OCI-LY3 (cell line): ENCODE results near the gene ZSWIM8.

Experiments used
- H2AFZ ChIP-seq: fragments of 200-600, 300-600 bp; shearing (Covaris generic); 2 replicates; pipeline ENCODE4 v1.6.0; 2014; ENCODE audit warnings: antibody characterized with exemption, low read depth, low read length
- H3K27ac ChIP-seq: fragments of 200-600, 300-600 bp; sonication (generic); 2 replicates; pipeline ENCODE4 v1.5.1; 2014; ENCODE audit warnings: mild to moderate bottlenecking, low read length, moderate library complexity, mixed read lengths
- H3K27me3 ChIP-seq: fragments of 200-600, 300-600 bp; sonication (generic); 2 replicates; pipeline ENCODE4 v1.6.1; 2014; ENCODE audit warnings: low read depth, low read length, mixed read lengths
- H3K36me3 ChIP-seq: fragments of 200-600, 300-600 bp; sonication (generic); replicated peaks from 2 replicates; pipeline ENCODE3; 2014; ENCODE audit warnings: low read depth, low read length, mixed read lengths
- H3K4me1 ChIP-seq: fragments of 300-600, 200-600 bp; sonication (generic); 2 replicates; pipeline ENCODE4 v1.6.1; 2014; ENCODE audit warnings: low read length, mixed read lengths
- H3K4me2 ChIP-seq: fragments of 200-600, 300-600 bp; sonication (generic); 2 replicates; pipeline ENCODE4 v1.6.1; 2014; ENCODE audit warnings: low read length, mixed read lengths
- H3K4me3 ChIP-seq: fragments of 300-600, 200-600 bp; sonication (generic); 2 replicates; pipeline ENCODE4 v1.5.1; 2014; ENCODE audit warnings: antibody characterized with exemption, mild to moderate bottlenecking, low read length, moderate library complexity
- H3K79me2 ChIP-seq: fragments of 300-600, 200-600 bp; shearing (Covaris generic); 2 replicates; pipeline ENCODE4 v1.6.1; 2014; ENCODE audit warnings: mild to moderate bottlenecking, low read length, mixed read lengths
- H3K9ac ChIP-seq: fragments of 300-600, 200-600 bp; shearing (Covaris generic); 2 replicates; pipeline ENCODE4 v1.6.0; 2014; ENCODE audit warnings: mild to moderate bottlenecking, low read length, moderate library complexity
- H3K9me3 ChIP-seq: fragments of 200-600, 300-600 bp; shearing (Covaris generic); 2 replicates; pipeline ENCODE4 v1.6.1; 2014; ENCODE audit warnings: low read length, mixed read lengths; ENCODE audit not compliant: insufficient read depth
- H4K20me1 ChIP-seq: fragments of 200-600, 300-600 bp; sonication (generic); 2 replicates; pipeline ENCODE4 v1.6.1; 2016; ENCODE audit warnings: low read length, mixed read lengths; ENCODE audit not compliant: insufficient read depth
- CTCF ChIP-seq: fragments of 200-600, 300-600 bp; sonication (generic); IDR thresholded peaks from 2 replicates; pipeline ENCODE4 v1.5.1; 2014; ENCODE audit warnings: antibody characterized with exemption, low read length, low read depth
- EZH2phosphoT487 ChIP-seq: fragments of 200-600 bp; shearing (Covaris generic); IDR thresholded peaks from 2 replicates; pipeline ENCODE4 v1.6.1; 2018; ENCODE audit warnings: antibody characterized with exemption, mixed run types, low read depth

ZSWIM8 gene

GRCh38 chr10:73836427-73836980 lies 51.1 kb downstream of the ZSWIM8 start:
- TF ChIP-seq EZH2phosphoT487 (no peak), CTCF (no peak)
- no peaks in the 10 kb centered on the region for H3K79me2 ChIP-seq
- H3K4me2 ChIP-seq: no peak overlapping the region
- no peak overlapping the region for H2AFZ ChIP-seq
- no peak overlapping the region for H3K9ac ChIP-seq
- no peaks in the 10 kb centered on the region for H3K4me1 ChIP-seq
- H3K27me3 ChIP-seq: no peaks in the 10 kb centered on the region
- H3K27ac ChIP-seq: no peak overlapping the region
- H3K36me3 ChIP-seq: no peaks in the 10 kb centered on the region
- H3K4me3 ChIP-seq: no peak overlapping the region
- no peaks in the 10 kb centered on the region for H4K20me1 ChIP-seq
- H3K9me3 ChIP-seq: no peaks in the 10 kb centered on the region

GRCh38 chr10:73837072-73837471 lies 51.7 kb downstream of the ZSWIM8 start:
- Histone ChIP-seq H4K20me1 (no peaks in the 10 kb centered on the region), H3K9ac (no peak overlapping the region), H3K79me2 (no peaks in the 10 kb centered on the region), H3K36me3 (no peaks in the 10 kb centered on the region), H3K9me3 (no peaks in the 10 kb centered on the region), H3K4me2 (no peak overlapping the region), H3K27me3 (no peaks in the 10 kb centered on the region), H3K4me3 (no peak overlapping the region), H3K4me1 (no peaks in the 10 kb centered on the region), H3K27ac (no peak overlapping the region), H2AFZ (no peak overlapping the region)
- no peak for TF ChIP-seq CTCF
- no peak for TF ChIP-seq EZH2phosphoT487

- H3K4me3 ChIP-seq: no peak overlapping the region
- no peak overlapping the region for H2AFZ ChIP-seq
- no peaks in the 10 kb centered on the region for H3K9me3 ChIP-seq
- no peak for TF ChIP-seq CTCF
- no peak for TF ChIP-seq EZH2phosphoT487
- H3K9ac ChIP-seq: no peak overlapping the region
- no peak overlapping the region for H3K4me2 ChIP-seq
- H4K20me1 ChIP-seq: no peaks in the 10 kb centered on the region
- no peaks in the 10 kb centered on the region for H3K4me1 ChIP-seq
- no peaks in the 10 kb centered on the region for H3K36me3 ChIP-seq
- H3K27me3 ChIP-seq: no peaks in the 10 kb centered on the region
- H3K27ac ChIP-seq: no peak overlapping the region
- H3K79me2 ChIP-seq: no peaks in the 10 kb centered on the region
These were observed 52.7 kb downstream of the ZSWIM8 start for GRCh38 chr10:73838008-73838567.

- Histone ChIP-seq H2AFZ (no peak overlapping the region), H3K9me3 (no peaks in the 10 kb centered on the region), H3K79me2 (no peaks in the 10 kb centered on the region), H3K9ac (no peak overlapping the region), H3K4me1 (no peaks in the 10 kb centered on the region), H3K4me3 (no peak overlapping the region), H3K27ac (no peak overlapping the region), H3K4me2 (no peak overlapping the region), H4K20me1 (no peaks in the 10 kb centered on the region), H3K36me3 (no peaks in the 10 kb centered on the region), H3K27me3 (no peaks in the 10 kb centered on the region)
- TF ChIP-seq CTCF (no peak), EZH2phosphoT487 (no peak)
These were observed 53.4 kb downstream of the ZSWIM8 start for GRCh38 chr10:73838827-73839226.
